Immature natural killer cell (primary cell): ENCODE results near the gene SH3BP4. TPM values are rescaled to one million over a fixed set of nuclear protein-coding genes. Genes with fewer than 3 reads are reported as not detected.
"Not testable (repeated sequence)": the region's sequence is repeated elsewhere in the genome, so short reads cannot be mapped to it uniquely, and the experiment has no call there.

ENCODE experiments used
- DNase-seq, 3 donors: peaks; one replicate each; pipeline ENCODE4 v3.0.0; 2022; ENCODE audit warnings: mixed read lengths in 1 of 3
- H3K27ac Mint-ChIP-seq, 6 donors: one replicate each; pipeline ENCODE4 v1.8.0; 2020; ENCODE audit warnings: mixed read lengths in 6 of 6, mild to moderate bottlenecking in 5 of 6, inconsistent platforms in 4 of 6, moderate library complexity in 3 of 6
- H3K27me3 Mint-ChIP-seq, 3 donors: one replicate each; pipeline ENCODE4 v1.8.0; 2020 to 2021; ENCODE audit warnings: low read depth in 3 of 3, mild to moderate bottlenecking in 3 of 3, mixed read lengths in 3 of 3, moderate library complexity in 3 of 3, inconsistent platforms in 1 of 3
- H3K36me3 Mint-ChIP-seq, 3 donors: one replicate each; pipeline ENCODE4 v1.8.0; 2020; ENCODE audit warnings: mixed read lengths in 3 of 3, inconsistent platforms in 2 of 3, mild to moderate bottlenecking in 2 of 3
- H3K4me1 Mint-ChIP-seq, 2 donors: one replicate each; pipeline ENCODE4 v1.8.0; 2020; ENCODE audit warnings: inconsistent platforms in 2 of 2, mild to moderate bottlenecking in 2 of 2, mixed read lengths in 2 of 2, moderate library complexity in 1 of 2
- H3K4me3 Mint-ChIP-seq, 5 donors: one replicate each; pipeline ENCODE4 v1.8.0; 2020; ENCODE audit warnings: mild to moderate bottlenecking in 5 of 5, mixed read lengths in 5 of 5, inconsistent platforms in 3 of 5, moderate library complexity in 3 of 5
- H3K9me3 Mint-ChIP-seq, 6 donors: one replicate each; pipeline ENCODE4 v1.8.0; 2020; ENCODE audit warnings: mild to moderate bottlenecking in 6 of 6, mixed read lengths in 6 of 6, inconsistent platforms in 4 of 6, moderate library complexity in 3 of 6
- polyA plus RNA-seq, 3 donors: library from polyadenylated mRNA; unstranded; fragments of 300-500 nt; fragmentation: Illumina TruSeq; gene quantifications; one replicate each; pipeline ENCODE4 v1.2.3, GENCODE V29; 2021

SH3BP4 gene
- polyA plus RNA-seq, 3 donors from 2014 or later, result 0.83 to 3.5 (median 2.3) TPM

DNA sequence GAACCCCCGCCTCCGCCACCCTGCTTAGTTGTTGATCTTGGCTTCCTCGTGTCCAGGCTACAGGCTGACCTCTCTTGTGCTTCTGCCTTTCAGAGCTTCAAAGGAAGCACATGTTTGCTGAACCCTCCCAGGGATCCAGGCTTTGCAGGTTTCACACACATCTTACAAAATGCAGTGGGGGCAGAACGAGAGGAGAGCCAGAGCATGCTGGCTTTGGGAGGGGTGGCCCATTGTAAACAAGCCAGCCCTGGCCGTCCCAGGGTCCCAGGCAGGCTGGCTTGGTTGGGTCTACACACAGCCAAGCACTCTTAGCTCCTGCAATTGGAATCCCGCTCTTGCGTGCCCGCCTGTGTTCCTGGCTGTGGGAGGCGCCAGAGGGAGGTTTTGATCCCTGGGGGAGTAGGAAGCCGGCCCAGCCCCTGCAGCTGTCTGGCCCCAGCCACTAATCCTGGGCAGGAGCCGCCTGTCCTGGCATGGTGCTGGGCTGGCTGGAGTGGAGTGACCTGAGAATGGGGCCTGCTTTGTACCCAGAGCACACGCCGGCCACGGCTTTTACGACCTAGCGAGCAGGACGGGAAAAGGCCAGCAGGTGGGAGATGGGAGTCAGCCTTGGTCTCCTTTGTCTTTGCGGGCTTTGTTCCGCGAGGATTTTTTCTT is 53.9 kb downstream of the SH3BP4 start:
- DNase-seq, result no peak
- Mint-ChIP-seq H3K4me3 (no peak overlapping the region), H3K9me3 (no peaks in the 10 kb centered on the region), H3K4me1 (no peaks in the 10 kb centered on the region), H3K27ac (no peak overlapping the region), H3K27me3 (peaks cover 0 to 9% (median 7%) of the 10 kb centered on the region in 3 donors), H3K36me3 (no peaks in the 10 kb centered on the region)

- no peak for DNase-seq
- Mint-ChIP-seq H3K36me3 (no peaks in the 10 kb centered on the region), H3K9me3 (no peaks in the 10 kb centered on the region), H3K27me3 (peaks cover 1 to 7% (median 5%) of the 10 kb centered on the region in 3 donors), H3K4me1 (no peaks in the 10 kb centered on the region), H3K27ac (no peak overlapping the region), H3K4me3 (no peak overlapping the region)
Measured at GRCh38 chr2:235006461-235006860, 54.6 kb downstream of the SH3BP4 start.

- Mint-ChIP-seq H3K27me3 (peaks cover 1 to 7% (median 4%) of the 10 kb centered on the region in 3 donors), H3K27ac (no peak overlapping the region), H3K4me3 (no peak overlapping the region), H3K9me3 (no peaks in the 10 kb centered on the region), H3K36me3 (no peaks in the 10 kb centered on the region), H3K4me1 (no peaks in the 10 kb centered on the region)
- DNase-seq, result no peak
Measured at GRCh38 chr2:235006986-235007385, 55.2 kb downstream of the SH3BP4 start.

DNA sequence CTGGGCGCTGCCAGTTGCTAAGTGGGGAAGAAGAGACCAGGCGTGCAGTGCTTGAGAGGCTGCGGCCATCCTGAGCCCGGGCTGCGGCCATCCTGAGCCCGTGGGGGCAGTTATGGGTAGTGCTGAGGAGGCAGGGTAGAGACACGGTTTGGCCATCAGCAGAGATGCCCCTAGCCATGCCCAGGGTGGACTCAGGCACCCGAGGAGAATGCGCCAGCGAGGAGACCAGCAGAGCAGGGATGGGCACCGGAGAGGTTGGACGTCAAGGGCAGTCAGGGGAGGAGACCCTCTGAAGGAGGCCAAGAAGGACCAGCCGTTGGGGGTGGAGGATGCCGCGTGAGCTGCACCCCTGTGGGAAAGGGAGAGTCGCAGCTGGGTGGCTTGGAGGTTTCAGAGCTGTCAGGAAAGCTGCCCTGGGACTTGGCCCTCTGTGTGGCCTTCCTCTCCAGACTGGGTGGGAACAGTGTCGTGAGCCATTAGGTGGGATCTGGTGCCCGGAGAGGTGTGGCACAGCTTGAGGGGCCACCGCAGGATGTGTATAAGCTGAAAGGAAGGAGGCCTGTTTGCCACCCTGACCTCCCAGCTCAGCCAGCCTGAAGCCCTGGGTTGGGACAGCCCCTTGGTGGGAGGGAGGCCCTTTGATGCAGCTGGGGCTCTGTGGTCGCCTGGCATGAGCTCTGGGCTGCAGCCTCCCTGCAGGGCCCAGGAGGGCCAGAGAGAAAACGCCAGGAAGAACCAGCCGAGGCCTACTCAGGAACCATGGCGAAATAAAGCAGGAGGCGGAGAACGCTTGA is 56.0 kb downstream of the SH3BP4 start:
- H3K4me1 Mint-ChIP-seq, result no peaks in the 10 kb centered on the region
- no peaks in the 10 kb centered on the region for H3K36me3 Mint-ChIP-seq
- H3K9me3 Mint-ChIP-seq, result no peaks in the 10 kb centered on the region
- H3K4me3 Mint-ChIP-seq, result no peak overlapping the region
- peaks cover 1 to 7% (median 4%) of the 10 kb centered on the region in 3 donors for H3K27me3 Mint-ChIP-seq
- H3K27ac Mint-ChIP-seq, result no peak overlapping the region
- no peak for DNase-seq

GRCh38 chr2:235008584-235009044 is 56.8 kb downstream of the SH3BP4 start:
- peaks cover 1 to 7% (median 4%) of the 10 kb centered on the region in 3 donors for H3K27me3 Mint-ChIP-seq
- no peak overlapping the region for H3K4me3 Mint-ChIP-seq
- no peak overlapping the region for H3K27ac Mint-ChIP-seq
- no peaks in the 10 kb centered on the region for H3K36me3 Mint-ChIP-seq
- DNase-seq, result no peak
- no peaks in the 10 kb centered on the region for H3K9me3 Mint-ChIP-seq
- no peaks in the 10 kb centered on the region for H3K4me1 Mint-ChIP-seq

DNA sequence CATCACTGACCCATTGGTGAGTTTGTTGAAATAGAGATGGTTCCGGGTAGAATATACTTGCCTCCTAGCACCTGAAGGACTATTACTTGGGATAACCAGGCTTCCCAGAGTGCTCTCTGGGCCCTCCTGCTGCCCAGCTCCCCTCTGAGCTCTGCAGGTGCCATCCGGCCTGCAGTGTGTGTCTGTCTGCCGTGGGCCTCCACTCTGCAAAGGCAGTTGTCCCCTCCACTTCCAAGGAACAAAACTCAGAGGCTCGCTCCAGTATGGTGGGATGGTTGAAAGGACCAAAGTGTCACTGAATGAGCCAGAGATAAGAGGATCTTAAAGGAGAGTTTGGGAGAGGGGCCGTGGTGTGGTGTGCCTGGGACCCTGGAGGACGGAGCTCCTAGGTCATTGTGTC is 57.3 kb downstream of the SH3BP4 start:
- Mint-ChIP-seq H3K36me3 (no peaks in the 10 kb centered on the region), H3K27ac (no peak overlapping the region)
- DNase-seq, result no peak

DNA sequence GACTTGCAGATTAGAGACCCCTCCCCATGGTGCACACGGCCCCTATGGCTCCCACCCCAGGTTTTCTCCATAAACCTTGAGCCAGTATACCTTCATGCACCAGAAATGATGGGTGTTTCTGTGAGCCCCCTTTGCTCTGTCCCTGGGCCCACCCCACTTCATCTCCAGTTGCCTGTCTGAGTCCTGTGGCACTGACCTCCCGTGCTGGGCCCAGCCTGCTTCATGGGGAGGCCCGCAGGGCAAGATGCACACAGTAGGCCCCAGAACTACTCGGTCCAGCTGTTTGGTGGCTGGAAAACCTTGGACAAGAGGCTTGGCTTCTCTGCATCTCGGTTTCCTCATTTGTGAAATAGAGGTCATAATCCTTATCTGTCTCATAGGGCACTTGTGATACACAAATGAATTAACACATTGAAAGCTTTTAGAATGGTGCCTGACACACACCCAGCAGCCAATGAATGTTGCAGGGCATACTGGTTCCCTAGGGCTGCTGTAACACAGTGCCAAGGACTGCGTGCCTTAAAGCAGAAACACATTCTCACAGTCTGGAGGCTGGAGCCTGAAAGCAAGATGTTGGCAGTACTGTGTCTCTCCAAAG is 58.4 kb downstream of the SH3BP4 start:
- no peaks in the 10 kb centered on the region for H3K9me3 Mint-ChIP-seq
- H3K4me1 Mint-ChIP-seq, result no peaks in the 10 kb centered on the region
- no peaks in the 10 kb centered on the region for H3K36me3 Mint-ChIP-seq
- no peak overlapping the region for H3K27ac Mint-ChIP-seq
- H3K4me3 Mint-ChIP-seq, result no peak overlapping the region
- H3K27me3 Mint-ChIP-seq, result peaks cover 0 to 7% (median 1%) of the 10 kb centered on the region in 3 donors
- DNase-seq, result no peak

More for the DNA sequence above, 57.3 kb downstream of the SH3BP4 start:
- Mint-ChIP-seq H3K27me3 (peaks cover 1 to 7% (median 3%) of the 10 kb centered on the region in 3 donors), H3K4me1 (no peaks in the 10 kb centered on the region), H3K9me3 (no peaks in the 10 kb centered on the region), H3K4me3 (no peak overlapping the region)

DNA sequence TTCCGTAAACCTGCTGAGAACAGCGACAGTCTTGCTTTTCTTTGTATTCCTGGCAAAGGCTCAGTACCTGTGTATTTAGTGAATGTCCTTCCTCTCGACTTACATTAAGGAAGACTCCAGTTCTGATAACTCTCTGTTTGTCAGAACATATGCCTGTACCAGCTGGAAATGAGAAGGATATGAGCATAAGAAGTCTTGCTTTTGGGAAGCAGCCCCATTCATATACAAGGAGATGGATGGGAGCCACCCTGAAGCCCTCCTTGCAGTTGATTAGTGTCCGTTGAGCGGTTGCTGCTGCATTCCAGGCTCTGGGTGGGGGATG is 59.8 kb downstream of the SH3BP4 start:
- Mint-ChIP-seq H3K9me3 (peaks cover 0 to 4% (median 0%) of the 10 kb centered on the region in 6 donors), H3K4me1 (no peaks in the 10 kb centered on the region), H3K4me3 (no peak overlapping the region), H3K27ac (no peak overlapping the region), H3K27me3 (peaks cover 0 to 7% (median 3%) of the 10 kb centered on the region in 3 donors), H3K36me3 (no peaks in the 10 kb centered on the region)
- no peak for DNase-seq

DNA sequence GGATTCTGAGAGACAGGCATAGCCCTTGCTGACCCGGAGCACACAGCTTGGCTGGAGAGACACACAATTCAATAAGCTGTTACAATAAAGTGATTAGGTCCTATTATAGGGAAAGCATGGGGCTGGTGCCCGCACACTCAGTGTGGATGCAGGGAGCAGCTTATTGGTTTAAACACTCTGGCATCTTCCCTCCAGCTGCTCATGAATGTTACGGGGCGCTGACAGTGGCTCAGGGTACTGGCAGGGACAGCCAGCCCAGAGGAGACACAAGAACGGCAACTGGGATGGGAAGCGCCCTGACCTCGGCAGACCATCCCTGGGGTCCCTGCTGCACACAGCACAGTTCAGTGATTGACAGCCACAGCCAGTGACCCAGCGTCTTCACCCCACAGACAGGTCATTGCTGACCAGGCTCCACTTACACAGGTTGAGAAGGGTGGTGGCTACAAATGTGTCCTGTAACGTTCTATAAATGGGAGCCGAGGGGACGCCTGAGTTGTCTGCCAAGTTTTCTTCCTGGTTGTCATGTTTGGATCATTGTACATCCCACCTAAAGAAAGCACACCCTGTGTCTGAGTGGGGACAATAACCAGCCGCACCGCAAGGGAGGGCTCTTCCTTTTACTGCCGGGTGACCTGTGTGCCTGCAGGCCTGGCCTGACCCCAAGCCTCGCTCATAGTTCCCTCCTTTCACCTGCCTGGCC is 60.3 kb downstream of the SH3BP4 start:
- H3K9me3 Mint-ChIP-seq, result peaks cover 0 to 4% (median 0%) of the 10 kb centered on the region in 6 donors
- peaks cover 0 to 7% (median 3%) of the 10 kb centered on the region in 3 donors for H3K27me3 Mint-ChIP-seq
- H3K27ac Mint-ChIP-seq, result no peak overlapping the region

DNA sequence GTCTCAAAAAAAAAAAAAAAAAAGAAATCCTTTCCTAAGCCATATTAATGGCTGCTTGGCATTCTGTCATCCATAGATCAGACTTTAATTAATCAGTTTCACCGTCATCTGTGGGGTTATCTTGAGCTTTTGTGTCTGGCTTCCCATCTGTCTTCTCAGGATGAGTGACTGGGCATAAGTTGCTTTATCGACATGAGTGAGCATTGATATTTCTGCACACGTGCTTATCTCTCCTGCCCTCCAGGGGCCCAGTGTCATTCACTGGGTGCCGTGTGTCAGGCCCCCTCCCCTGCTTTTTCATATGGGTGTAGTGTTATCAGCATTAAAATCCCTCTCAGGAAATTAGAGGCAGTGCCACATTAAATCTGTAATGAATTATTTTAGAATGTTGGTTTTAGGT is 65.6 kb downstream of the SH3BP4 start:
- H3K4me3 Mint-ChIP-seq, result no peak overlapping the region
- H3K27ac Mint-ChIP-seq, result no peak overlapping the region
- peaks cover 0 to 4% (median 0%) of the 10 kb centered on the region in 6 donors for H3K9me3 Mint-ChIP-seq
- H3K4me1 Mint-ChIP-seq, result no peaks in the 10 kb centered on the region
- peaks cover 2 to 5% (median 2%) of the 10 kb centered on the region in 3 donors for H3K27me3 Mint-ChIP-seq
- H3K36me3 Mint-ChIP-seq, result no peaks in the 10 kb centered on the region
- no peak for DNase-seq

More for the DNA sequence above, 60.3 kb downstream of the SH3BP4 start:
- no peaks in the 10 kb centered on the region for H3K36me3 Mint-ChIP-seq
- H3K4me3 Mint-ChIP-seq, result no peak overlapping the region
- no peaks in the 10 kb centered on the region for H3K4me1 Mint-ChIP-seq
- no peak for DNase-seq

DNA sequence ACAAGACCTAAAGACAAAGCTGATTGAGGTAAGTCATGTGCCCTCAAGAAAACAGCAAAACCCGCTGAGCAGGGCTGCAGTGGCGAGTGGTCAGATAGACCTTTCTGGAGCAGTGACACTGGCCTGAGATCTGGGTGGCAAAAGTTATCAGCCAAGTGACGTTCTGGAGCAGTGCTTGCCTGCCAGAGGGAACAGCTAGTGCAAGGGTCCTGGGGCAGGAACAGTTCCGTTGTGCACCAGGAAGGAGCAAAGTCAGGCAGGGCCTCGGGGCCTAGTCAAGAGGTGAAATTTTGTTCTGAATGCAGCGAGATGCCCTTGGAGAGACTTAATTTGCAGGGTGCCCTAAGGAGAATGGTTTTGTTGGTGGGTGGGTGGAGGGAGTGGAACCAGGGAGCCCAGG is 67.0 kb downstream of the SH3BP4 start:
- no peak for DNase-seq
- H3K27ac Mint-ChIP-seq, result no peak overlapping the region
- H3K36me3 Mint-ChIP-seq, result no peaks in the 10 kb centered on the region

DNA sequence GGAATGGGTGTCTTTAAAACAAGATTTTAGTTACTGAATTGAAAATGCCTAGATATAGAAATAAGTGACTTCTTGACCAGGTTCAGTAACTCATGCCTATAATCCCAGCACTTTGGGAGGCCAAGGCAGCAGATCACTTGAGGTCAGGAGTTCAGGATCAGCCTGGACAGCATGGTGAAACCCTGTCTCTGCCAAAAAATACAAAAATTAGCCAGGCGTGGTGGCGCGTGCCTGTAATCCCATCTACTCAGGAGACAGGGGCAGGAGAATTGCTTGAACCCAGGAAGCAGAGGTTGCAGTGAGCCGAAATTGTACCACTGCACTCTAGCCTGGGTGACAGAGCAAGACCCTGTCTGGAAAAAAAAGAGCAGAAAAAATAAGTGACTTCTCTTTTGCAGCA is 68.3 kb downstream of the SH3BP4 start:
- DNase-seq, H3K27me3 Mint-ChIP-seq, H3K36me3 Mint-ChIP-seq, H3K4me3 Mint-ChIP-seq, H3K4me1 Mint-ChIP-seq, H3K27ac Mint-ChIP-seq, H3K9me3 Mint-ChIP-seq: not testable (repeated sequence)

More for the DNA sequence above, 67.0 kb downstream of the SH3BP4 start:
- Mint-ChIP-seq H3K4me3 (no peak overlapping the region), H3K27me3 (peaks cover 2 to 5% (median 2%) of the 10 kb centered on the region in 3 donors), H3K4me1 (no peaks in the 10 kb centered on the region), H3K9me3 (peaks cover 0 to 4% (median 0%) of the 10 kb centered on the region in 6 donors)

DNA sequence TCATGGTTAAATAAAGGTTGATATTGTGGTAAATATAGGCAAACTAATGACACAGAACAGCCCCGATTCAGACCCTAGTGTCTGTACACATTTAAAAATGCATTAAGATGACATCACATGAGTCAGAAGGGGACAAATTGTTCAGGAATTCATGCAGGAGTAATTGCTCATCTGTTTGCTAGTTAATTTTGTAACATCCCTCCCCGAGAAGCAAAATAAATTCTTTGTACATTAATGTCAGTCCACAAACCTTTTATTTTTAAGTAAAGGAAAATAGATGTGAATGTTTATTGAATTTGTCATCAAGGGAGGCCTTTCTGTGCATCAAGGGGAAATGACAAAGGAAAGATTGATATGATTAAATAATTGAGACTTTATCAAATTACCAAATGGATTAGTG is 69.9 kb downstream of the SH3BP4 start:
- Mint-ChIP-seq H3K36me3 (no peaks in the 10 kb centered on the region), H3K4me1 (no peaks in the 10 kb centered on the region), H3K27ac (no peak overlapping the region), H3K27me3 (peaks cover 0 to 5% (median 2%) of the 10 kb centered on the region in 3 donors), H3K9me3 (no peaks in the 10 kb centered on the region), H3K4me3 (no peak overlapping the region)
- DNase-seq, result no peak
